GM19025 (cell line): ENCODE data around the gene DNER.
"Not testable (repeated sequence)": the region's sequence is repeated elsewhere in the genome, so short reads cannot be mapped to it uniquely, and the experiment has no call there.

Experiments used
- ATAC-seq: cut with Tn5 transposase; IDR thresholded peaks from one replicate; pipeline ENCODE4 v1.9.1; 2021; ENCODE audit warnings: mild to moderate bottlenecking, low read depth, moderate library complexity; ENCODE audit not compliant: unreplicated experiment

The DNER gene

DNA sequence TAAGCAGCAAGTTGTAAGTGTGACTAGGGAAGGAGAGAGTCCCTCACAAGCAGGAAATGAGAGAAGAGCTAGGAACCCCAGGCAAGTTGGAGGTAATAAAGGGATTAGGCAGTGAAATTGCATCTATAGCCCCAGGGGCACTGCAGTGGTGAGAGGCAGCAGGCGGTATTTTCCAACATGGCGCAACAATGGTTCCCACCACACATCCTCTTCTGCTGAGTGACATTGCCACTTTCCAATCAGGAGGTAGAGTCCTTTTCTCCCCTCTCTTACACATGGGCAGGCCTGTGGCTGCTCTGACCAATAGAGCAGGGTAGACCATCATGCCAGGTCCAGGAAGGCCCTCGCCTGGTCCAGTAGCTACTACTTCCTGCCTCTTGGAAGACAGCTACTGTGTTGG lies 86.6 kb downstream of the DNER start:
- no peak for ATAC-seq

DNA sequence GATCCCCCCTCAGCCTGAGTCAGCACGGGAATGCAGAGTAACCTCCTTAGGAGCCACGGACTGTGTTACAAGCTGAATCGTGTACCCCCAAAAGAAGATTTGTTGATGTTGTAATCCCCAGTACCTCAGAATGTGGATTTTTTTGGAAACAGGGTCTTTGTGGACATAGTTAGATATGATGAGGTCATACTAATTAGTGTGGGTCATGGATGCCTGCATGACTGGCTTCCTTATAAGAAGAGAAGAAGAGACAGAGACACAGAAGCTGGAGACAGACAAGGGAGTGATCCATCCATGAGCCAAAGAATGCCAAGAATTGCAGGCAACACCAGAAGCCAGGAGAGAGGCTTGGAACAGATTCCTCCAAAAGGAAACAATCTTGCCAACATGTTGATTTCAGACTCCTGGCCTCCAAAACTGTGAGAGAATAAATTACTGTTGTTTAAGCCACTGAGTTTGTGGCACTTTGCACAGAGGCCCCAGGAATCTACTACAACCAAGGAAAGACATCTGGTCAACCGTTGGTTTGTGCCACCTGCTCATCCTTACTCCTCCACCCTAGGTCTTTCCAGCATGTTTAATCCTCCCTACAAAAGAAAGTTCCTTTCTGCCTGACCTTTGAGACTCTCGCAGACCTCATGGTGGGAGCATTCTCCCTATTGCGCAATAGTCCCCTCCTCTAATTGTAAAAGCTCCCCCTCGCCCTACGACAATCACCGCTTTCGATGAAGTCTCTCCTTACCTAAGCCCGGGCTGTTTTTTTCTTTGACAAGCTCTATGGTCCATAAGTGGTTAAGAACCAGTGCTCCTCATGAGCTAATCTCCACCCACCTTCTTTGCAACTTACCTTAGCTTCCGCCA lies 91.6 kb downstream of the DNER start:
- no peak for ATAC-seq

DNA sequence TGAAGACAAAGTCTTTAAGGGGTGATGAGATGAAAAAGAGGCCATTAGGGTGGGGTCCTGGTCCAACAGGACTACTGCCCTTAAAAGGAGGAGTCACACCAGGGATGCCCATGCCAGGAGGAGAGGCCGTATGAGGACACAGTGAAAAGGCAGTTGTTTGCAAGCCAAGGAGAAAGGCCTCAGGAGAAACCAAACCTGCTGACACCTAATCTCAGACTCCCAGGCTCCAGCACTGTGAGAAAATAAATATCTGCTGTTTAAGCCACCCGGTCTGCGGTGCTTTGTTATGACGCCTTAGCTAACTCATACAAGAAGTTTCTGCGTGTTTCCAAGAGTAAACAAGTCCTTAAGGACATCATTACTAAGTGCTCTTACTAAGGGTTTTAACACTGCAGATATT lies 93.6 kb downstream of the DNER start:
- ATAC-seq, result no peak

DNA sequence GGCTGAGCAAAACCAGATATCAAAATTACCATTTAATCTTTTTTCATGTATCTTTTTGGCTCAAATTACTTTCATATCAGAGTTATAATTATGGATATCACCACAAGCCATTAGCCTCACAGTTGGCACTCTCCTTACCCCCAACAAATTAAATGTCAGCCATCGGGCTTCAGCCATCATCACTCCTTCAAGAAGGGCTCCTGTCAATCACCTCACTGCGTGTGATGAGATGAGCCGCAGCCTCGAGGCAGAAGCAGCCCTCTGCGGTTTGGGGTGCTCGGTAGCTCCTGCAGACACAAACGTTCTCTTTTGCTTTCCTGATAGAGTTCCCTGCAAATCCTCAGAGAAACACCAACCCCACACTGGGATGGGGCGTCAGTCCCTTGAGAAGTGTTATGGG lies 94.1 kb downstream of the DNER start:
- no peak for ATAC-seq

DNA sequence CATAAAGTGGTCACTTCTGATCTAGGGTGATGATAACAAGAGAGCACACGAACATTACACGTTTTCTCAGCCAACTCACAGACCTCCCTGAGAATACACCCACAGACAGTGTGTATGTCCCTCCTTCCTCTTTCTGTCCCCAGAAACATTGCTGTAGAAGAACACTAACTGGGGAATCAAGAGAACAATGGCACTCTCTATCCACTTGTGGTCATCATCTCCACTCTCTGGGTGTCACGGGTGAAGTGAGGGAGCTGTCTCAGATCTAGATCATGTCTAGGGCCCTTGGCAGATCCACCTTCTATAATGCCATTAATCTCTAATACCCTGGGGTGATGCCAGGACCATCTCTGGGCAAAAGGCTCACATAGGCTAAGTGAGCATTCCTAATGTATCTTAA lies 97.9 kb downstream of the DNER start:
- ATAC-seq, result no peak

DNA sequence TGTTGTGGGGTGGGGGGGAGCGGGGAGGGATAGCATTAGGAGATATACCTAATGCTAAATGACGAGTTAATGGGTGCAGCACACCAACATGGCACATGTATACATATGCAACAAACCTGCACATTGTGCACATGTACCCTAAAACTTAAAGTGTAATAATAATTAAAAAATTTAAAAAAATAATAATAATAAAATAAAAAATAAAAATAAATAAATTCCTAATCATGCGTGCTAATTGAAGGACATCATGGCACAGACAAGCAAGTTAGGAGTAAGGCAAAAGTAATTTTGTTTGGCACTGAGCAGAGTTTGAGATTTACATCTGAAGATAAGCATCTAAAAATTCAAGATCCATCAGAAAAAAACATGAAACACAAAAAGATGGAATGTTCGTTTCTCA lies 100.3 kb downstream of the DNER start:
- ATAC-seq, result not testable (repeated sequence)

DNA sequence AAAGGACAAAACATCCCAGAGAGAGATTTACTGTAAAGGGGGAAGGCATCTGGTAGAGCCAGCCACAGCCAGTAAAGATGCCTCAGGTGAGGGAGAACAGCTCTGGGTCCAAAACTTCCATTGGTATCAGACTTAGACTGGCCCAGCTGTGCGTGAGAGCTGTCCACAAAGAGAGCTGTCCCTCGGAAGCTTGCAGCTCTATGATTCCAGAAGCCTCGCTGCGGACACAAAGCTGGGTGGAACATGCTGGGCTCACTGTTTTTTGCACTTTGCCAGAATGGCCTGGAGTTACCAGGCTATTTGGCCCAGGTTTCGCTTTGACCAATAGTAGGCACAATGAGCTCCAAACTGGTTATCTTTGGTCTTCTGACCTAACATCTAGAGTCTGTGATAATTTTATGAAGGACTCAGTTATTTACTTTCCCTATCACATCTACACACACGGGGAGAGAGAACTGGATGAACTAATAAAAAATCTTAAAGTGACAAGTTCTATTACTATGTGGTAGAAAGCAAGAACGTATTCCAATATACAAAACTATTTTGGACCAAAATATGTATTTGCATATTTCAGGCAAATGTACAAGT lies 101.9 kb downstream of the DNER start:
- no peak for ATAC-seq

DNA sequence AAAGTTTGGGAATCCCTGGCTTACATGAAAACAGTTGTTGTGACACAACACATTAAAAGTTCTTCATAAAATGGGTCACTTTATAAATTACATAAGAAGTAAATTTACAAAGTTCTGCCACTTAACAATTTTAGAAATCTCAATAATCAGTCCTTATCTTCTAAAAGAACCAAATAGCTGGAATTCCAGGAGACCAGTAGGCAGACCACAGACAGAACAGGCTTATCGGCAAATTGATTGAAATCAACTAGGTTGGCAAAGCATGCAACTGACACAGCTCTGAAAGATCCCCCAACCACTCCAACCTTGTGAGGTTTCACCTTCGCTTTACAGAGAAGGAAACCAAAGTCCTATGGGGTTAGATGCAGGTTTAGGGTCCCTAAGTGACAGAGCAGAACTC lies 103.0 kb downstream of the DNER start:
- ATAC-seq, result no peak

DNA sequence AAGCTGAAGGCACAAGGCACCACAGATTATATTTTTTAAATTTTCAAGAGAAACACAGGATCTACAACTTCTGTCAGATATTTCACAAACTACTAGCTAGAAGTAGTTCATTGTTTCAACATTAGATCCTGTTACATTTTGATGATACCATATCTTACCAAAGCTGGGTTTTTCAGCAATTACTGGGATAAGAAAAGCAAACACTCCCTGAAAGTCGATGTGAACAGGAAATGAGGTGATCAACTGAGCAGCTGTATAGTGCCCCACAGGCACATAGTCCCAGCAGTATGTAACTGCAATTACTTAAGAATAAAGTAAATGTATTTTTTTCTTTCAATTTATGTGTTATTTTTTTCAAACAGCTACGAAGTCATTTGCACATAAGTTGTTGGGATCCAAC lies 103.5 kb downstream of the DNER start:
- ATAC-seq, result no peak

DNA sequence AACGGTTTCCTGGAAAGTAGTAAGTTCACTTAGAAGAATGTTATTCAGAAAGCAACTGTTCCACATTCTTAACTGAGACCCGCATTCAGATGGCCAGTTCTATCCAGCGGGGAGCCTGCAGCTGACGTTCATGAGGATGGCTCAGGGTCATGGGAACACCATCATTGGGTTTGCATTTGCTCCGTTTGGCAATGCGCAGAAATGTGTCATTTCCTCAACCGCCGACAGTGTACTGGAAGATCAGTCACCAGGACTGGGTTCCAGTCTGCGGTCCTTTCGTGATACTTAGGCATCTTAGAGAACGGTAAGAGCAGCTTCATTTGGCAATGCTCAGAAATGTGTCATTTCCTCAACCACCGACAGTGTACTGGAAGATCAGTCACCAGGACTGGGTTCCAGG lies 104.0 kb downstream of the DNER start:
- ATAC-seq, result no peak

DNA sequence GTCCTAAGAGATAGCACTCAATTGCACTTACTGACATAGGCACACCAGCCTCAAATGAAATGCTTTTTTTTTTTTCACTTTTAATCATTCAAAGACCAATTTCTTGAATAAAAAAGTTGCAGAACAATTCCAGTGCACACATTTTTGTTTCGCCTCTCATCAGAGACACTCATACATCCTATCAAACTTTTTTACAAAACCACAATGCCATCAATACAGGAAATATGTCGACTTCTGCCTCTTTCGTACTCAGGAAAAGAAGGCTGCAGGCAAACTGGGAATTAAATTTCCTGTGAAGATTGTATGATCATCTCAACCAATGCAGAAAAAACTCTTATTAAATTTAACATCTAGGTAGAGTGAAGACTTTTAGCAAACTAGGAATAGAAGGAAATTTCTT lies 112.4 kb downstream of the DNER start:
- ATAC-seq, result no peak

DNA sequence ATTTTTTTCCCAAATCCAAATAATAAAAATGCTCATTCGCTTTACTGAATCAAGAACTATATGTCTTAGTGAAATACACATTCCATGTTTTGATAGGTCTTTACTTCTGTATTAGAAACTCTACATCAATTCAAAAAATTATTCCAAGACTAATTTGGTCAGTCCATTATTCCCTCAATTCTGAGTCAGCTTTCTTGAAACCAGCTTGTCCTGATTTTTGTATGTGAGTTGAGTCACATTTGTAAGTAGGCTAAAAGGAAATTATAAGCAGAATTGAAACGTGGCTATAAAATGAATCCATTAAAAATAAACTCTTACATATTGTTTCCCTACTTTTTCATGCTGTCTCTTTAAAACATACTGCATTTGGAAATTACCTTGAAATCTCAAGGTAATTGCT lies 113.0 kb downstream of the DNER start:
- no peak for ATAC-seq

DNA sequence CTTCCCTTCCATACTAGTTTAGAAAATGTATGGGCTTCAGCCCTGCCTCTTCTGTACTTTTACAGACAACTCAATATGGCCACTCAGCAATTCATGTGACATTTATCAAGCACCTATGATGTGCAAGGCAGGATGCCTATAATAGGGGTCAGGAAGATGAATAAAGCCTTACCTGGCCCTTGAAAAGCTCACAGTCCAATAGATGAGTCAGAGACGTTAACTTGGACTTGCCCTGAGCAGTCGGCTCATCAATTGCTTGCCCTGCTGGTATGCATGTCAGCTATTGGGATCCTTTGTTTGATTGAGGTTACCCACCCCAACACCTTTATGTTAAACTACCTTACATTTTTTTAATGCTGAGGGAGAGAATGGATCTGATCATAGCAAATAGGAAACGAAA lies 116.1 kb downstream of the DNER start:
- ATAC-seq, result no peak

DNA sequence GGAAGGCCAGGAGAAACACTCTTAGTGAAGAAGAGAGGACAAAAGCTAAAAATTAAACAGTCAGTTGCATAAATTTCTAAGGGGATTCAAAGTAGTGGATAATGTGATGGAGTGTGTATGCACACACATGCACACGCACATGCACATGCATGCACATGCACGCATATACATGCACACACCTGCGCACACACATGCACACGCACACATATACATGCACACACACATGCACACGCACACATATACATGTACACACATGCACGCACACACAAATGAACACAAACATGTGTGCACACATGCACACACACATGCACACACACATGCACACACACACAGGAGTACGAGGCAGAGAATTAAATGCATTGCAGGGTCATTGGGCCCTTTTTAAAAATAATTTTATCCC lies 117.6 kb downstream of the DNER start:
- ATAC-seq, result no peak

DNA sequence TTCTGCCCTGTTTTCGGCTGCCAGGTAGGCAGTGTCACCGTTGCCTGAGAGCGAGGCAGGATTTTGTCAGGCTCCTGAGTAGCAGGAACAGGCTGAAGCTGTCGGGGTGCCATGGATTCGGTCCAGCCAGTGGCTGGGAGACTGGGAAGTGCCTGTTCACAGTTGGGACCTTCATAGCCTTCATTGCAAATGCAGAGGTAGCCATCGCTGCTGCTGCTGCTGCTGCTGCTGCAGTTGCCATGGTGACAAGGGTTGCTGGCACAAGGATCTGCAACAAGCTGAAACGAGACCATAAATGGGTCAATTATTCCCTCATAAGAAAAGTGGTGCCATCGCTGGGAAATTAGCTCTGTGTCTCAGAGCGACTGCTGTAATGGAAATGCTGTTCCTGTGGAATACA lies 122.7 kb downstream of the DNER start:
- no peak for ATAC-seq

DNA sequence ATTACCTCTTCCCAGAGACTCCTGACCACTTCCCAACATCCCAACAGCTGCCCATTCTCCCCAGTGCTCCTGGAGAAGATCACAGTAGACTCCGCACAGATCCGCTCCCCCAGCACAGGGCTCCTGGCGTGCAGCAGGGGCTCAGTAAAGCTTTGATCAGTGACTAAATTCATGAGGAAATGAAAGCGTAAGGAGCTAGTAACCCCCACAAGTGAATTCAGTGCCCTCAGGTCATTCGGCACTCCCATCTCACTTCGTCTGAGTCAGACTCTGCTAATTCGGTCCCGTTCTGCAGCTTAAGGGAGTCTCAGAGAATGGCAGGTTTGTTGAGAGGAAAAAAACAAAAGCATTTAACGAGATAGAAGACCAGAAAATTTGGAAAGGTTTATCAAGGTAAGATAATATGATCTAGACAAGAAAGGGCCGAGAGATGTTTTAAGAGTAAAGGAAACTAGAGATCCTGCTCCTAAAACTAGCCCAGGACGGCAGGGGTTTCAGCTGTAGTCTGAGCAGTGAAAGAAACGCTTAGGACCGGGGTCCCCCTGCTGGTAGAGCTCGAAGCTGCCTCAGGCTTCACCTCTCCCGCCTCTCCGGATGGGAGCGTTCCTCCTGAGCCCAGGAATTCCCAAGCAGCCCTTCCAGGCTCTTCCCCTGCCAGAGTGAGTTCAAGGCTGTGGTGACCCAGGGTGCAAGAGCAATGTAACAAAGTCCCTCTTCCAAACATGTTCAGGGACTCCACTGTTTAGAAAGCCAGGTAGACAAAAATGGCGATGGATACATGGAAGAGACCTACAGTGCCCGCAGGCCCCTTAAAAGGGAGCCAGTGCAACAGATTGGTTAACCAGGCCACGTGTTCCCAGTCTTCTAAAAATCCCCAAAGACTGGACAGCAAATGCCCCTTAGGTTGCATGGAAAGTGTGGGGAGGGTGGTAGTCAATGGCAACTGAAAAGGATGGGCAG lies 127.3 kb downstream of the DNER start:
- ATAC-seq, result no peak

DNA sequence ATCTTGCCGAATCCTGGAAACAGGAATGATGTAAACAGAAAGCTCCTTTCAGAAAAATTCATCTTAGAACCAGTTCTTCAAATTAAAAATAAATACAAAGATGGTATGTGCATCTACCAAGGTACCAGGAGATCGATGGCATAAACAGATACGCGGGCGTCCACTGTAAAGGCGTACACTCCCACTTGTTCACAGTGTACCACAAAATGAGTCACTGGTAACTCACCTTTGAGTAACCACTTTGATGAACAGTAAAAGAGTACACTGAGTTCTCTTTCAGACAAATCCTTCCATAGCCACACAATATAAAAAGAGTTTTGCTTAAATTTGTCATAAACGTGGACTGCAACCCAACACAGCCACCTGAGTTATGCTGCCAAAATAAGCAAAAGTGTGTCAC lies 128.3 kb downstream of the DNER start:
- no peak for ATAC-seq

DNA sequence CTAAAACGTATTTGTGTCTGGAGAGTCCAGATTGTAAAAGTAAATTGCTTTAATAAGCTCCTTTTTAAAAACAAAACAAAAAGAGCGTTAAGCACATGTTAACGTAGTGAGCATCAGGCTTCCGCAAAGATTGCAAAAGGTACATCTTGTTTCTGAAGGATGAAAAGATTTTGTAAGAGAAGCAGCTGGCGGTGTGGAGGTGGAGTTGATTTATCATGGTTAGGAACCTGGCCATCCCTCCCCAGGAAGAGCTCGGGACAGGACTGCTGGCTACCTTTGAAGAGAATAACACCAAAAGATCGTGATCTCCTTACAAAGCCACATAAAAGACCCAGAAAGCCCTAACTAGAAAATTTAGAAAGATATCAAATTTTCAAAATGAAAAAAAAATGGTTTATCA lies 132.2 kb downstream of the DNER start:
- ATAC-seq, result no peak

DNA sequence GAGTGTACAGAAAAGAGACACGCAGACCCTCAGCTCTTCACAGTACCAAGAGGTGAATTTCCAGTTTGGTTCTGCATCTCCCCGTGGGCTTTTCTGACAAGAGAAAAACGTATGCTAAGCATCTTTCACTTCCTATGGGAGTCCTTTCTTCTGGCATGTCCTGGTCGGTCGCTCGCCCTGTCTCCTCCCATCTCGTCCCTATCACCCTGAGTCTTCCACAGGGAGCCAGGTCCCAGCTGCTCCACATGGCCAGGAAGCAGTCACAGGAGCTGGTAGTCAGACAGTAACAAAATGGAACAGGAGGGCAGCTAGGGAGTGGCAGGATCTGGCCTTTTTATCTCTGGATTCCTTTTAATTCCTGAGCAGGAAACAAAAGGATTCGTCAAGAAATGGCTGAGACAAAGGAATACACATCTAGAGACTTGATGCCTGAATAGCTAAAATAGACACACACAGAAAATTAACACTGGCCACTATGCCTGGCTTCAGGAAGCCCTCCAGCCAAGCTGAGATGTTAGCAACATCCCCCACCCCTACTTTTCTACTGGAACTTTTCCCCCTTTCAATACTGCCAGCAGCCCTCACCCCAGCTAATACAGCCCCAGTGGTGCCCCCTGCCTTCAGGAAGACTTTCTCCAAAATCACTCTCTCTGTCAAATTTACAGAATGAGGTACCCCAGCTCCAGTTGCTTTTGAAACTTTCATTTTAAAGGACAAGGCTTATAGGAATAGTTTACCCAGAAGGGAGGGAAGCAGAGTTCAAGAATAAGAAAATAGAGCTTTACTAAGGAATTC lies 136.1 kb downstream of the DNER start:
- ATAC-seq, result no peak

DNA sequence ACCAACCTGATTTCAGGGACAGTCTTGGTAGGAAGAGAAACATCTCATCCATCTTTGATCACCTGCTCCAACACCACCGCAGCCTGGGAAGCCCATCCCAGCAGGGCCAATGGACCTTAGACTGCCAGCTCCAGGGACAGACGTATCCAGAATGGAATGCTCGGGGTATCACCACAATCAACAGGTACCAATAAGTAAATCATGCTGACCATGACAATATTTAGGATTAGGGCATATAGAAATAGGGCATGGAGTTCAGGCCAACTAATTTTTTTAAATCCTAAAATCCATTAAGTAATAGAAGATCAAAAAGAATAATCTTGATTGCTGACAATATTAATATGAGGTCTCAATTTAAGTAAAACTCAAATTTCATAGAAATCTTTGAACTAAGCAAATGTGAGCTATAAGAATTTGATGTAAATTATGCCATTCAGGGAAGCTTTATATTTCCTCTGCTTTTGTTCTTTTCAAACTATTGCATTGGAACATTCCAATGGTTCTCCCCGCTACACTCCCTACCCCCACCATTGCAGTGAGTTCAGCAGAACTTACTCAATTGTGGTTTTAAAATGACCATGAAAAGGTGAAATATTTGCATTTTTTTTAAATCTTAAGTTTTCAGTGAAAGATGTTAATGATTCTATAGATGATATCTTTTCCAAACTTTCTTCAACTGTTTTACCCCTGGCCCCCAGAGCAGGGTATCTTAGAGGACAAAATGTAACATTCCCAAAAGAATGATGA lies 138.6 kb downstream of the DNER start:
- no peak for ATAC-seq
